OCI-LY7 (cell line): ENCODE measurements around the gene RPUSD1. TPM values are rescaled to one million over a fixed set of nuclear protein-coding genes. Genes with fewer than 3 reads are reported as not detected.

Source experiments
- BruUV-seq: library from RNA; stranded (reverse); fragments of 400-500 nt; replicated peaks from 2 replicates; lab custom pipeline; 2021; lab: Mats Ljungman, UMichigan
- CTCF ChIA-PET: fragments of 300-600 bp; sonication (Branson Sonifier 250); formaldehyde crosslinking; loops from one replicate; lab custom pipeline; 2022; ENCODE audit warnings: antibody characterized with exemption; ENCODE audit not compliant: unreplicated experiment; lab: Charles Lee
- POLR2A ChIA-PET: fragments of 300-600 bp; sonication (Branson Sonifier 250); formaldehyde crosslinking; loops from one replicate; lab custom pipeline; 2022; ENCODE audit warnings: antibody characterized with exemption; lab: Charles Lee
- DNase-seq: peaks from one replicate; pipeline ENCODE4 v3.0.0-alpha.2; 2015; ENCODE audit warnings: low spot score
- H2AFZ ChIP-seq: fragments of 200-600 bp; sonication (generic), shearing (Covaris generic); 2 replicates; pipeline ENCODE4 v1.6.1; 2014; ENCODE audit warnings: mild to moderate bottlenecking, antibody characterized with exemption, low read length, moderate library complexity
- H3K27ac ChIP-seq: fragments of 200-600 bp; sonication (generic); 2 replicates; pipeline ENCODE4 v1.5.1; 2014; ENCODE audit warnings: mixed run types, low read depth, mild to moderate bottlenecking, moderate library complexity, low read length, inconsistent platforms; ENCODE audit not compliant: poor library complexity, severe bottlenecking
- H3K36me3 ChIP-seq: fragments of 200-600 bp; sonication (generic); 2 replicates; pipeline ENCODE4 v1.6.1; 2014; ENCODE audit warnings: mild to moderate bottlenecking, antibody characterized with exemption, low read length, moderate library complexity, mixed read lengths; ENCODE audit not compliant: insufficient read depth
- H3K4me1 ChIP-seq: fragments of 200-600 bp; sonication (generic); 2 replicates; pipeline ENCODE4 v1.5.1; 2014; ENCODE audit warnings: mild to moderate bottlenecking, low read length; ENCODE audit not compliant: insufficient read depth, poor library complexity, severe bottlenecking
- H3K4me2 ChIP-seq: fragments of 200-600 bp; sonication (generic); 2 replicates; pipeline ENCODE4 v1.6.1; 2014; ENCODE audit warnings: mild to moderate bottlenecking, low read length
- H3K4me3 ChIP-seq: fragments of 200-600 bp; sonication (generic); 2 replicates; pipeline ENCODE4 v1.5.1; 2014; ENCODE audit warnings: mild to moderate bottlenecking, low read depth, low read length; ENCODE audit not compliant: poor library complexity, severe bottlenecking
- H3K79me2 ChIP-seq: fragments of 200-600 bp; sonication (generic); 2 replicates; pipeline ENCODE4 v1.6.1; 2016; ENCODE audit warnings: low read depth, mild to moderate bottlenecking, low read length, moderate library complexity, mixed read lengths; ENCODE audit not compliant: insufficient read depth
- H3K9me2 ChIP-seq: fragments of 200-600 bp; sonication (generic); 2 replicates; pipeline ENCODE4 v1.6.1; 2016; ENCODE audit warnings: mild to moderate bottlenecking, low read length, mixed read lengths; ENCODE audit not compliant: insufficient read depth
- H3K9me3 ChIP-seq: fragments of 200-600 bp; sonication (generic); 2 replicates; pipeline ENCODE4 v1.6.1; 2014; ENCODE audit warnings: mild to moderate bottlenecking, mixed run types, low read length, mixed read lengths
- H4K20me1 ChIP-seq: fragments of 200-600 bp; sonication (generic); 2 replicates; pipeline ENCODE4 v1.6.1; 2014; ENCODE audit warnings: mild to moderate bottlenecking, antibody characterized with exemption, low read length, moderate library complexity, mixed read lengths; ENCODE audit not compliant: insufficient read depth
- EZH2phosphoT487 ChIP-seq: fragments of 200-600 bp; sonication (generic); IDR thresholded peaks from 2 replicates; pipeline ENCODE4 v1.6.1; 2018; ENCODE audit warnings: low read depth, borderline replicate concordance, mild to moderate bottlenecking, mixed run types, antibody characterized with exemption, low read length, moderate library complexity, mixed read lengths
- intact Hi-C: fragments of 100-400 bp; cut with micrococcal nuclease; formaldehyde crosslinking; loops from one replicate; pipeline ENCODE4 v1.10.0; 2022; ENCODE audit not compliant: unreplicated experiment
- total RNA-seq, 2 experiments: library from RNA; depleted of rRNA in 1 of 2; stranded (reverse); fragments of >200 nt in 1 of 2; shearing (Covaris generic) in 1 of 2; gene quantifications; 2 replicates each; pipeline ENCODE4 v1.2.3, GENCODE V29; 2014 to 2022
- TF ChIP-seq, protein P1 (sequence below): fragments of 200-600 bp; sonication (generic); conservative IDR thresholded peaks from 2 replicates; pipeline ENCODE4 v1.5.1; 2014; ENCODE audit warnings: mild to moderate bottlenecking, antibody characterized with exemption, low read length, moderate library complexity, mixed read lengths

RPUSD1 gene
- total RNA-seq, 2 experiments from 2014 or later: 48.6 to 64.1 TPM

- BruUV-seq: no TSS peak
- Histone ChIP-seq H3K4me3 (no peak overlapping the region), H3K27ac (no peak overlapping the region), H2AFZ (no peak overlapping the region), H4K20me1 (no peaks in the 10 kb centered on the region), H3K9me3 (no peaks in the 10 kb centered on the region), H3K4me1 (no peaks in the 10 kb centered on the region), H3K4me2 (no peak overlapping the region), H3K79me2 (no peaks in the 10 kb centered on the region), H3K9me2 (no peaks in the 10 kb centered on the region), H3K36me3 (no peaks in the 10 kb centered on the region)
- DNase-seq: peak; percentile 44
- no peak for TF ChIP-seq EZH2phosphoT487
- TF ChIP-seq, protein P1, sequence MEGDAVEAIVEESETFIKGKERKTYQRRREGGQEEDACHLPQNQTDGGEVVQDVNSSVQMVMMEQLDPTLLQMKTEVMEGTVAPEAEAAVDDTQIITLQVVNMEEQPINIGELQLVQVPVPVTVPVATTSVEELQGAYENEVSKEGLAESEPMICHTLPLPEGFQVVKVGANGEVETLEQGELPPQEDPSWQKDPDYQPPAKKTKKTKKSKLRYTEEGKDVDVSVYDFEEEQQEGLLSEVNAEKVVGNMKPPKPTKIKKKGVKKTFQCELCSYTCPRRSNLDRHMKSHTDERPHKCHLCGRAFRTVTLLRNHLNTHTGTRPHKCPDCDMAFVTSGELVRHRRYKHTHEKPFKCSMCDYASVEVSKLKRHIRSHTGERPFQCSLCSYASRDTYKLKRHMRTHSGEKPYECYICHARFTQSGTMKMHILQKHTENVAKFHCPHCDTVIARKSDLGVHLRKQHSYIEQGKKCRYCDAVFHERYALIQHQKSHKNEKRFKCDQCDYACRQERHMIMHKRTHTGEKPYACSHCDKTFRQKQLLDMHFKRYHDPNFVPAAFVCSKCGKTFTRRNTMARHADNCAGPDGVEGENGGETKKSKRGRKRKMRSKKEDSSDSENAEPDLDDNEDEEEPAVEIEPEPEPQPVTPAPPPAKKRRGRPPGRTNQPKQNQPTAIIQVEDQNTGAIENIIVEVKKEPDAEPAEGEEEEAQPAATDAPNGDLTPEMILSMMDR: peak; percentile 75
- intact Hi-C loops: loop anchor here (2.0 kb wide), 2 partner anchors 241 to 289 kb away; no protein-coding TSS in a partner anchor
- ChIA-PET POLR2A (no interaction called here), CTCF (no interaction called here)
Measured at GRCh38 chr16:813204-813915, 25.2 kb upstream of the RPUSD1 start.

DNA sequence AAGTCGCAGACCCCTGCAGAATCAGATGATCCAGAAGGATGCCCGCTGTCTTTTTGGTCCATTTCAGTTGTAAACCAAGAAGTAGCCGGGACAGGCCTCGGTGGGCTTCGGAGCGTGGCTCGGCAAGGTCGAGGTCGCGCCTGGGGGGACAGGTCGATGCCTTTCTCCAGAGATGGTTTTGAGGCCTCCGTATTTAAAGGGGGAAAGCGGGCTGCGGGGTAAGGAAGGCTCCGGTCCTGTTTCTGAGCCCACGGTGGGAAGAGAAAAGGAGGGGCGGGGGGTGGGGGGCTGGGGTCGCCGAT lies 19.9 kb upstream of the RPUSD1 start:
- intact Hi-C loops: no loop called here
- H3K4me2 ChIP-seq: peak overlapping the region; percentile 70
- no TSS peak for BruUV-seq

More for the DNA sequence above, 19.9 kb upstream of the RPUSD1 start:
- Histone ChIP-seq H3K9me2 (no peaks in the 10 kb centered on the region), H3K27ac (no peak overlapping the region), H4K20me1 (no peaks in the 10 kb centered on the region), H3K4me3 (peak overlapping the region; percentile 69), H3K79me2 (no peaks in the 10 kb centered on the region), H3K36me3 (no peaks in the 10 kb centered on the region), H2AFZ (peak overlapping the region; percentile 76; the same call in 1 of the 2 replicates), H3K9me3 (no peaks in the 10 kb centered on the region), H3K4me1 (no peaks in the 10 kb centered on the region)
- no peak for TF ChIP-seq EZH2phosphoT487
- TF ChIP-seq, protein P1: no peak
- POLR2A ChIA-PET: no interaction called here
- CTCF ChIA-PET: no interaction called here
- no peak for DNase-seq
